GM23338 (cell line): Measurements from ENCODE around the gene IGFBPL1.

Experiments used
- CREB1 ChIP-seq: fragments of 250-450 bp; sonication (Bioruptor Pico); IDR thresholded peaks from 2 replicates; pipeline ENCODE4 v1.5.0; 2020; ENCODE audit warnings: low read depth, mild to moderate bottlenecking, moderate library complexity
- CTCF ChIP-seq, 2 experiments: fragments of 200-600 bp in 1 of 2; sonication (generic) in 1 of 2; conservative IDR thresholded peaks; 2 replicates each; pipeline versions ENCODE4 v1.5.1 to v1.6.1; 2016 to 2017; ENCODE audit warnings: antibody characterized with exemption in 2 of 2, low read depth in 2 of 2, mild to moderate bottlenecking in 2 of 2, moderate library complexity in 1 of 2
- ETS1 ChIP-seq: IDR thresholded peaks from 2 replicates; pipeline ENCODE4 v1.6.1; 2016; ENCODE audit warnings: antibody characterized with exemption
- EZH2 ChIP-seq: fragments of 200-600 bp; sonication (generic); IDR thresholded peaks from one replicate; pipeline ENCODE4 v1.8.0; 2017; ENCODE audit warnings: antibody characterized with exemption, mild to moderate bottlenecking, low read depth; ENCODE audit not compliant: unreplicated experiment
- EZH2phosphoT487 ChIP-seq: fragments of 200-600 bp; sonication (generic); IDR thresholded peaks from one replicate; pipeline ENCODE4 v1.8.1; 2018; ENCODE audit warnings: antibody characterized with exemption; ENCODE audit not compliant: unreplicated experiment
- JUNB ChIP-seq: IDR thresholded peaks from one replicate; pipeline ENCODE4 v1.6.1; 2016; ENCODE audit warnings: antibody characterized with exemption; ENCODE audit not compliant: unreplicated experiment
- POLR2AphosphoS5 ChIP-seq: IDR thresholded peaks from 2 replicates; pipeline ENCODE4 v1.6.1; 2016; ENCODE audit warnings: antibody characterized with exemption, low read depth
- REST ChIP-seq: IDR thresholded peaks from one replicate; pipeline ENCODE4 v1.6.1; 2018; ENCODE audit warnings: antibody characterized with exemption; ENCODE audit not compliant: unreplicated experiment
- STAT1 ChIP-seq: IDR thresholded peaks from one replicate; pipeline ENCODE4 v1.6.1; 2016; ENCODE audit warnings: antibody characterized with exemption; ENCODE audit not compliant: unreplicated experiment
- ZNF114 ChIP-seq: fragments of 250-450 bp; sonication (Bioruptor Pico); IDR thresholded peaks from 2 replicates; pipeline ENCODE4 v1.5.0; 2020; ENCODE audit warnings: mild to moderate bottlenecking, moderate library complexity
- ZNF331 ChIP-seq: fragments of 250-450 bp; sonication (Bioruptor Pico); IDR thresholded peaks from 2 replicates; pipeline ENCODE4 v1.5.0; 2020; ENCODE audit warnings: low read depth, mild to moderate bottlenecking, moderate library complexity

- TF ChIP-seq POLR2AphosphoS5 (no peak), CTCF (conservative IDR thresholded peaks at IDR 0.05; ENCODE audit: low read depth in 2 of 2) (no peak), EZH2 (no peak), CREB1 (CRISPR knock-in tag) (no peak), EZH2phosphoT487 (no peak), STAT1 (no peak), REST (no peak), JUNB (no peak), ZNF114 (CRISPR knock-in tag) (no peak), ZNF331 (no peak), ETS1 (no peak)
Measured at GRCh38 chr9:38382141-38382540, 42.1 kb downstream of the IGFBPL1 start.
